GM21381 (cell line): ENCODE measurements around the gene OMP.

Experiments used
- ATAC-seq: cut with Tn5 transposase; IDR thresholded peaks from one replicate; pipeline ENCODE4 v1.9.1; 2021; ENCODE audit warnings: mild to moderate bottlenecking, moderate library complexity; ENCODE audit not compliant: unreplicated experiment

OMP gene

GRCh38 chr11:77136074-77136473 is 33.4 kb downstream of the OMP start:
- no peak for ATAC-seq

- no peak for ATAC-seq
These were observed 34.3 kb downstream of the OMP start for GRCh38 chr11:77136784-77137420.

GRCh38 chr11:77137421-77137820 is 34.8 kb downstream of the OMP start:
- no peak for ATAC-seq

- no peak for ATAC-seq
These were observed 35.5 kb downstream of the OMP start for GRCh38 chr11:77138106-77138649.

GRCh38 chr11:77139201-77139600 is 36.6 kb downstream of the OMP start:
- no peak for ATAC-seq

- no peak for ATAC-seq
These were observed 37.7 kb downstream of the OMP start for GRCh38 chr11:77140231-77140851.

- ATAC-seq: no peak
These were observed 38.4 kb downstream of the OMP start for GRCh38 chr11:77141034-77141433.

GRCh38 chr11:77141475-77141874 is 38.8 kb downstream of the OMP start:
- no peak for ATAC-seq

- no peak for ATAC-seq
These were observed 39.7 kb downstream of the OMP start for GRCh38 chr11:77142091-77142975.

GRCh38 chr11:77143405-77144020 is 40.9 kb downstream of the OMP start:
- no peak for ATAC-seq

GRCh38 chr11:77144196-77144856 is 41.7 kb downstream of the OMP start:
- no peak for ATAC-seq

- no peak for ATAC-seq
These were observed 42.3 kb downstream of the OMP start for GRCh38 chr11:77144857-77145428.

- ATAC-seq: no peak
These were observed 43.8 kb downstream of the OMP start for GRCh38 chr11:77146261-77147035.

GRCh38 chr11:77147036-77147315 is 44.3 kb downstream of the OMP start:
- ATAC-seq: no peak

- ATAC-seq: no peak
These were observed 45.2 kb downstream of the OMP start for GRCh38 chr11:77147668-77148321.

GRCh38 chr11:77148963-77149715 is 46.5 kb downstream of the OMP start:
- ATAC-seq: no peak

GRCh38 chr11:77149716-77150392 is 47.2 kb downstream of the OMP start:
- ATAC-seq: no peak

GRCh38 chr11:77150836-77151235 is 48.2 kb downstream of the OMP start:
- ATAC-seq: no peak
